H4 (cell line): Measurements from ENCODE around the gene EAPP. TPM values are rescaled to one million over a fixed set of nuclear protein-coding genes. Genes with fewer than 3 reads are reported as not detected.
"Not testable (repeated sequence)": the region's sequence is repeated elsewhere in the genome, so short reads cannot be mapped to it uniquely, and the experiment has no call there.

Experiments
- DNase-seq: peaks from one replicate; pipeline ENCODE4 v3.0.0-alpha.2; 2015; ENCODE audit warnings: low spot score
- total RNA-seq: library from RNA; depleted of rRNA; stranded (reverse); fragments of >200 nt; shearing (Covaris generic); gene quantifications from 2 replicates; pipeline ENCODE4 v1.2.3, GENCODE V29; 2014

Gene EAPP
- total RNA-seq, 1 experiment from 2014 or later, result 60.1 TPM

DNA sequence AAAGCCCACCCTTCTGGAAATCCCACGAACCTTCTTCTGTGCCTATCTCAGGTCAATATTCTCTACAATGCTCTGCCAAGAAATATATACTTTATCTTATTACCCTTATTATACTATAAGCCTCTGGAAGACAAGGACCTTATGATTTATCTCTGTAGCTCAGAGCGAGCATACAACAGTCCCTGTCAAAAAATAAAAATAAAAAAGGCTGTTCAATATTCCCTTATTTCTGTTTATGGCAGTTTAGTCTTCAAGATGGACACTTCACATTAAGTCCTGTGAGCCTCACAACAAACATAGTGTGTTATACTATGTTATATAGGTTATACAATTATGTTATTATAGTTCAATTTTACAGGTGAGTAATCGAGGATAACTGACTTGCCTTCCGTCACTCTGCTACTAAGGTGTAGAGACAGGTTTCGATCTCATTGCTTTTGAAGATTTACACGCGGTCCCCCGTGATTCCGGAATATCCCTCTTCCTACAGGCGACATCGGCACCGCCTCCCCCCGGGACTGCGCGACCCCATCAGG is 562 bp downstream of the EAPP start:
- no peak for DNase-seq

GRCh38 chr14:34538096-34538495 is 1.4 kb downstream of the EAPP start:
- DNase-seq, result not testable (repeated sequence)

GRCh38 chr14:34537677-34538009 is 1.9 kb downstream of the EAPP start:
- DNase-seq, result no peak

DNA sequence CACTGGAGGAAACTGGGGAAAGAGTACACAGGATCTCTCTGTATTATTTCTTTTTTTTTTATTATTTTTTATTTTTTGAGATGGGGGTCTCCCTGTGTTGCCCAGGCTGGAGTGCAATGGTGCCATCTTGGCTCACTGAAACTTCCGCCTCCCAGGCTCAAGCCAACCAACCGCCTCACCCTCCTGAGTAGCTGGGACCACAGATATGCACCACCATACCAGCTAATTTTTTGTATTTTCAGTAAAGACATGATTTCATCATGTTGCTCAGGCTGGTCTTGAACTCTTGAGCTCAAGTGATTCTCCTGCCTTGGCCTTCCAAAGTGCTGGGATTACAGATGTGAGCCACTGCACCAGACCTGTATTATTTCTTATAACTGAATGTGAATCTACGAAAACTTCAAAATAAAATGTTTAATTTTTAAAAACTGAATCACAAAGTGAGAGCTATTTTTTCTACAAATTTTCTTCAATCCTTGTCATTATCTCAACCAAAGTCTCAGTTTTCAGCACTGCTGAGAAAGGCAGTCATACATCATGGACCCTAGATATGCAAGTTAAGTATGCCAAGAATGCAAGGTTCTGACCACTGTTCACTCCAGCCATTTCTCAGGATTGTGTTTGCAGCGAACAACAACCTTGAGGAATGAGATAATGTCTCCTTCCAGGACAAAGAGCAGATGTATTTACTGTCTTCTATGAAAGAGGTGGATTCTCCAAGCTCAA is 2.4 kb downstream of the EAPP start:
- no peak for DNase-seq

GRCh38 chr14:34527591-34527990 is 11.9 kb downstream of the EAPP start:
- DNase-seq, result no peak

DNA sequence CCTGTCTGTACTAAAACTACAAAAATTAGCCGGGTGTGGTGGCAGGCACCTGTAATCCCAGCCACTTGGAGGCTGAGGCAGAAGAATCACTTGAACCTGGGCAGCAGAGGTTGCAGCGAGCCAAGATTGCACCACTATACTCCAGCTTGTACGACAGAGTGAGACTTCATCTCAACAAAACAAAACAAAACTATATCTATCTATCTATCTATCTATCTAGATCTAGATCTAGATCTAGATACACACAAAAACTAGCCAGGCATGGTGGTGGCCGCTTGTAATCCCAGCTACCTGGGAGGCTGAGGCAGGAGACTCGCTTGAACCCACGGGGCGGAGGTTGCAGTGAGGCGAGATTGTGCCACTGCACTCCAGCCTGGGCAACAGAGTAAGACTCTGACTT is 15.3 kb downstream of the EAPP start:
- not testable (repeated sequence) for DNase-seq

DNA sequence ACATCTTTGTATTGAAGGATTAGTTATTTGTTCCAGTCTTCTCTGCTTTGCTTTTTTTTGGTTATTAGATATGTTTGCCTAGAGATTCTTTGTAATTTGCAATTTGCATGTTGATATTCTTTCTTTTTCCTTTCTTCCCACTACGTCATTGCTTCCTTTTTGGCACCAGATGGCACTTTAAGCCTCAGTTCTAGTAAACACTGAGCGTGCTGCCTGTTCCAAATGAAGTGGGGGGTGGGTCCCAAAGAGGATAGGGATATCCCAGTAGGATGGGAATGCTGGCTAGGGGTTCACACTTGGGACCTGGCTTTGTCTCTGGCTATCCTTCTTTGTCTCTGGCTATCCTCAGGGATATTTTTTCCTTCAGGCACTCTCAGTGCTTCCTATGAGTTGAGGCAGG is 17.0 kb downstream of the EAPP start:
- DNase-seq, result no peak

- DNase-seq, result not testable (repeated sequence)
Observed at GRCh38 chr14:34521071-34521470, 18.4 kb downstream of the EAPP start.

- DNase-seq, result not testable (repeated sequence)
Observed at GRCh38 chr14:34520304-34520970, 19.1 kb downstream of the EAPP start.

GRCh38 chr14:34507884-34508283 is 31.6 kb downstream of the EAPP start:
- DNase-seq, result no peak

DNA sequence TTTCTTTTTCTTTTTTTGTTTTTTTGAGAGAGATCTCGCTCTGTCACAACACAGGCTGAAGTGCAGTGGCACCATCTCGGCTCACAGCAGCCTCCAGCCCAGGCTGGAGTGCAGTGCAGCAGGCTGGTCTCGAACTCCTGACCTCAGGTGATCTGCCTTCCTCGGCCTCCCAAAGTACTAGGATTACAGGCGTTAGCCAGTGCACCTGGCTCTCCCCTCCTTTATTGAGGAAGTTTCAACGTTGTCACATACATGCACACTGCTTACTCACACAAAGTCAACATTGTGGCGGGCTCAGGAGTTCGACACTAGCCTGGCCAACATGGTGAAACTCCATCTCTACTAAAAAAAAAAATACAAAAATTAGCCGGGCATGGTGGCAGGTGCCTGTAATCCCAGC is 32.0 kb downstream of the EAPP start:
- no peak for DNase-seq

- DNase-seq, result not testable (repeated sequence)
Observed at GRCh38 chr14:34505124-34505491, 34.4 kb downstream of the EAPP start.

DNA sequence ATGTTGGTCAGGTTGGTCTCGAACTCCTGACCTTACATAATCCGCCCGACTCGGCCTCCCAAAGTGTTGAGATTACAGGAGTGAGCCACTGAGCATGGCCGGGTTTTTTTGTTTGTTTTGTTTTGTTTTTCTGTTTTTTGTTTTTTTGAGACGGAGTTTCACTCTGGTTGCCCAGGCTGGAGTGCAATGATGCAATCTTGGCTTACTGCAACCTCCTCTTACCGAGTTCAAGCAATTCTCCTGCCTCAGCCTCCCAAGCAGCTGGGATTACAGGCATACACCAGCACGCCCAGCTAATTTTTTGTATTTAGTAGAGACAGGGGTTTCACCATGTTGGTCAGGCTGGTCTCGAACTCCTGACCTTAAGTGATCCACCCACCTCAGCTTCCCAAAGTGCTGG is 35.5 kb downstream of the EAPP start:
- not testable (repeated sequence) for DNase-seq

- no peak for DNase-seq
Observed at GRCh38 chr14:34502545-34503225, 36.8 kb downstream of the EAPP start.

DNA sequence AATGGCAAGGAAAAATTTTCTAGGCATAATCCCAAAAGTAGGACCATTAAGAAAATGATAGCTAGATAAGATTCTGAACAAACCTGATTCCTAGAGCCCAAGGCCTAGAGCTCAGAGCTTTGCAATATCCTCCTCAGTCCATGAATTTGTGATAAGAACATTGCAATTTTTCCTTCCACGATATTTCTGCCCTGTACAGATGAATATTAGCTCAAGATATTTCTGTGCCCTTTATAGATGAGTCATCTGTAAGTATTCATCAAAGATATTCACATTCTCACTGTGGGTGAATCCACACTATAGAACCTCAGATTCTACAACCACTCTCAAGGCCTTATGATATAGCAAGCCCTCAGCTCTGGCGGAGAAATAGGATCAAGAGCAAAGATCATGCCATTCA is 37.5 kb downstream of the EAPP start:
- DNase-seq, result no peak

GRCh38 chr14:34501004-34501580 is 38.4 kb downstream of the EAPP start:
- DNase-seq, result no peak

DNA sequence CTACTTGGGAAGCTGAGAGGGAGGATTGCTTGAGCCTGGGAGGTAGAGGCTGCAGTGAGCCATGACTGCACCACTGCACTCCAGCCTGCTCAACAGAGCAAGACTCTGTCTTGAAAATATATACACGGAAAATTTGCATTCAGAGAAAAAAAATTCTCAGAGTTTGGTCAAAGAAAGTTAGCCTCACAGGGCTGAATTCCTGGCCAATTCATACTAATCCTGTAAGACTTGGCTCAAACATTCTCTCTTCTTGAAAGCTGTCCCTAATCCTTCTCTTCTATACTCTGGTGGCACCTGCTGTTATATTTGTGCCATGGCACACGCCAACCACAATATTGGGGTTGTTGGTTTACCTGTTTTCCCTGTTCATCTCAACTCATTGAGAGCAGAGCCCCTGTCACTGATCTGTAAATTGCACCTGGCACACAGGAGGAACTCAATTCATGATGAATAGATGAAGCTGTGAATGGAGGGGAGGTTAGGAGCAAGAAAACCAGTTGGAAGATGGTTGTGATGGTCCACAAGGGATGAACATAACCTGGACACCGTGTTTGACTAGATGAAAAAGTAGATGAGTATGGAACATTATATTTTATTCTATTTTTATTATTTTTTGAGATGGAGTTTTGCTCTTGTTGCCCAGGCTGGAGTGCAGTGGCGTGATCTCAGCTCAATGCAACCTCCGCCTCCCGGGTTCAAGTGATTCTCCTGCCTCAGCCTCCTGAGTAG is 40.7 kb downstream of the EAPP start:
- peak; percentile 28 for DNase-seq

- peak; percentile 97 for DNase-seq
Observed at GRCh38 chr14:34496679-34497513, 42.6 kb downstream of the EAPP start.

- DNase-seq, result no peak
Observed at GRCh38 chr14:34496007-34496678, 43.4 kb downstream of the EAPP start.

GRCh38 chr14:34489324-34489723 is 50.2 kb downstream of the EAPP start:
- no peak for DNase-seq
